Measurements from ENCODE around the gene SRRM1. TPM values are rescaled to one million over a fixed set of nuclear protein-coding genes. Genes with fewer than 3 reads are reported as not detected.

The SRRM1 gene
- total and polyA plus RNA-seq, 9 of the 15 experiments (the other 6 are each of a cell fraction or from before 2014, with no cell fraction given), result 54.5 to 268 (median 115) TPM

DNA sequence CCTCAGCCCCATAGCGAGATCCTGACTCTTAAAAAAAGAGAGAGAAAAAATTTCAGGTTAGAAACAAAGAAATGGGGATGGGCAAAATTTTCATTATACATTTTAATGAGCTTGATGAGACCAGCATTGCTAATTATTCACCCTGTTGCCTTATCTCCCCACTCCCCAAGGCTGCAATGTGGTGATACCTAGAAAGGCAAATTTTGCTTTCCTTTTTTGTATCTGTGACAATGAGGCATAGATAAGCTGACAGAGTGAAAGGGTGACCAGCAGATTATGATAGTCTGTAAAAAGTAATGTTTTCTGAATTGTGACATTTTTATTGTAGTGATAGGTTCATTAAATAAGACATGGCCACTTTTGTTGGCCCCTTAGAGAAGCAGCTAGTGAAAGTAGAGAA, 12.9 kb downstream of the SRRM1 start (continued):
- TF ChIP-seq, protein P1, sequence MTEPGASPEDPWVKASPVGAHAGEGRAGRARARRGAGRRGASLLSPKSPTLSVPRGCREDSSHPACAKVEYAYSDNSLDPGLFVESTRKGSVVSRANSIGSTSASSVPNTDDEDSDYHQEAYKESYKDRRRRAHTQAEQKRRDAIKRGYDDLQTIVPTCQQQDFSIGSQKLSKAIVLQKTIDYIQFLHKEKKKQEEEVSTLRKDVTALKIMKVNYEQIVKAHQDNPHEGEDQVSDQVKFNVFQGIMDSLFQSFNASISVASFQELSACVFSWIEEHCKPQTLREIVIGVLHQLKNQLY (CRISPR knock-in tag; conservative IDR thresholded peaks at IDR 0.05), result no peak
- TF ChIP-seq ZBTB1 (CRISPR knock-in tag; IDR thresholded peaks at IDR 0.05; ENCODE audit: borderline replicate concordance, low read depth), result no peak
- TF ChIP-seq PTRF (tag; IDR thresholded peaks at IDR 0.05), result no peak
- no peak for TF ChIP-seq ZNF830 (CRISPR knock-in tag; IDR thresholded peaks at IDR 0.05)
- TF ChIP-seq TAL1 (IDR thresholded peaks at IDR 0.05), result peak; percentile 81
- no peak for TF ChIP-seq EGR1 (conservative IDR thresholded peaks at IDR 0.05)
- TF ChIP-seq ZKSCAN1 (IDR thresholded peaks at IDR 0.05; ENCODE audit: low read depth, low read length), result no peak
- TF ChIP-seq ARHGAP35 (IDR thresholded peaks at IDR 0.05; ENCODE audit: partially characterized antibody), result no peak
- TF ChIP-seq PRMT5 (CRISPR knock-in tag; IDR thresholded peaks at IDR 0.05), result no peak
- TF ChIP-seq PHF21A (IDR thresholded peaks at IDR 0.05; ENCODE audit: borderline replicate concordance, low read depth), result no peak
- TF ChIP-seq DIDO1 (tag; IDR thresholded peaks at IDR 0.05; ENCODE audit: low read depth), result no peak
- TF ChIP-seq, protein P2, sequence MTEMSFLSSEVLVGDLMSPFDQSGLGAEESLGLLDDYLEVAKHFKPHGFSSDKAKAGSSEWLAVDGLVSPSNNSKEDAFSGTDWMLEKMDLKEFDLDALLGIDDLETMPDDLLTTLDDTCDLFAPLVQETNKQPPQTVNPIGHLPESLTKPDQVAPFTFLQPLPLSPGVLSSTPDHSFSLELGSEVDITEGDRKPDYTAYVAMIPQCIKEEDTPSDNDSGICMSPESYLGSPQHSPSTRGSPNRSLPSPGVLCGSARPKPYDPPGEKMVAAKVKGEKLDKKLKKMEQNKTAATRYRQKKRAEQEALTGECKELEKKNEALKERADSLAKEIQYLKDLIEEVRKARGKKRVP (CRISPR knock-in tag; IDR thresholded peaks at IDR 0.05), result 0 out of 2 replicates have a peak, but pooled peaks have one; percentile 12
- TF ChIP-seq CREB1 (IDR thresholded peaks at IDR 0.05), result no peak
- no peak for TF ChIP-seq CREB1 (CRISPR knock-in tag; IDR thresholded peaks at IDR 0.05)
- no peak for TF ChIP-seq ATF3 (IDR thresholded peaks at IDR 0.05)
- TF ChIP-seq ATF3 (CRISPR knock-in tag; conservative IDR thresholded peaks at IDR 0.05), result no peak
- peak; percentile 72 for TF ChIP-seq CBFA2T2 (conservative IDR thresholded peaks at IDR 0.05)
- no peak for TF ChIP-seq NFIX (CRISPR knock-in tag; IDR thresholded peaks at IDR 0.05; ENCODE audit: low read depth)
- TF ChIP-seq SMARCC2 (IDR thresholded peaks at IDR 0.05; ENCODE audit: low read depth), result 0 out of 2 replicates have a peak, but pooled peaks have one; percentile 44
- no peak for TF ChIP-seq ZNF609 (CRISPR knock-in tag; IDR thresholded peaks at IDR 0.05; ENCODE audit: borderline replicate concordance)
- no peak for TF ChIP-seq POLR2H (tag; IDR thresholded peaks at IDR 0.05; ENCODE audit: low read depth)
- TF ChIP-seq SAFB (IDR thresholded peaks at IDR 0.05; ENCODE audit: borderline replicate concordance, low read depth, low read length), result no peak
- no peak for TF ChIP-seq RHOXF2B (CRISPR knock-in tag; conservative IDR thresholded peaks at IDR 0.05)
- TF ChIP-seq BRD4 (IDR thresholded peaks at IDR 0.05), result no peak
- TF ChIP-seq TARDBP (IDR thresholded peaks at IDR 0.05), result no peak
